Neural progenitor cell (in vitro differentiated cells): ENCODE data around the gene RAET1E. TPM values are rescaled to one million over a fixed set of nuclear protein-coding genes. Genes with fewer than 3 reads are reported as not detected.
A peak's percentile ranks its signal among the peaks of the same experiment; 100 is the strongest.

Source experiments
- DNase-seq: peaks from one replicate; pipeline ENCODE4 v3.0.0-alpha.2; 2016; ENCODE audit warnings: low spot score
- H2AFZ ChIP-seq: fragments of 200-600 bp; sonication (generic); replicated peaks from 2 replicates; pipeline ENCODE4 v1.6.1; 2016; ENCODE audit warnings: antibody characterized with exemption
- H3F3A ChIP-seq: fragments of 200-600 bp; sonication (generic); 2 replicates; pipeline ENCODE4 v1.6.1; 2016; ENCODE audit warnings: antibody characterized with exemption, low read depth
- H3K27ac ChIP-seq: fragments of 200-600 bp; sonication (generic); 2 replicates; pipeline ENCODE4 v1.5.1; 2016; ENCODE audit warnings: mild to moderate bottlenecking
- H3K27me3 ChIP-seq: fragments of 200-600 bp; sonication (generic); 2 replicates; pipeline ENCODE4 v1.6.1; 2016; ENCODE audit warnings: mild to moderate bottlenecking, moderate library complexity
- H3K36me3 ChIP-seq: fragments of 200-600 bp; sonication (generic); 2 replicates; pipeline ENCODE4 v1.5.1; 2016
- H3K4me1 ChIP-seq: fragments of 200-600 bp; sonication (generic); 2 replicates; pipeline ENCODE4 v1.6.1; 2016; ENCODE audit warnings: mixed run types
- H3K4me2 ChIP-seq: fragments of 200-600 bp; sonication (generic); 2 replicates; pipeline ENCODE4 v1.6.1; 2016
- H3K4me3 ChIP-seq: fragments of 200-600 bp; sonication (generic); 2 replicates; pipeline ENCODE4 v1.5.1; 2016
- H3K79me2 ChIP-seq: fragments of 200-600 bp; sonication (generic); 2 replicates; pipeline ENCODE4 v1.6.1; 2016; ENCODE audit warnings: low read depth
- H3K9ac ChIP-seq: fragments of 200-600 bp; sonication (generic); 2 replicates; pipeline ENCODE4 v1.6.1; 2016
- H3K9me3 ChIP-seq: fragments of 200-600 bp; sonication (generic); 2 replicates; pipeline ENCODE4 v1.5.1; 2016; ENCODE audit warnings: low read depth
- H4K20me1 ChIP-seq: fragments of 200-600 bp; sonication (generic); 2 replicates; pipeline ENCODE4 v1.6.1; 2016; ENCODE audit warnings: low read depth
- H3K27ac Mint-ChIP-seq: 3 replicates; pipeline ENCODE4 v1.8.0; 2021; ENCODE audit warnings: mixed read lengths
- H3K27me3 Mint-ChIP-seq: 2 replicates; pipeline ENCODE4 v1.8.0; 2022; ENCODE audit warnings: low read depth, mild to moderate bottlenecking, inconsistent platforms, moderate library complexity, mixed read lengths; ENCODE audit not compliant: insufficient read depth
- H3K36me3 Mint-ChIP-seq: 3 replicates; pipeline ENCODE4 v1.8.0; 2021; ENCODE audit warnings: mixed read lengths
- H3K4me1 Mint-ChIP-seq: 3 replicates; pipeline ENCODE4 v1.8.0; 2021; ENCODE audit warnings: mixed read lengths
- H3K4me3 Mint-ChIP-seq: 3 replicates; pipeline ENCODE4 v1.8.0; 2021; ENCODE audit warnings: mild to moderate bottlenecking, moderate library complexity, mixed read lengths
- H3K9me3 Mint-ChIP-seq: 3 replicates; pipeline ENCODE4 v1.8.0; 2020; ENCODE audit warnings: mixed read lengths
- CTCF ChIP-seq: fragments of 200-600 bp; sonication (generic); IDR thresholded peaks from 2 replicates; pipeline ENCODE4 v1.5.1; 2017; ENCODE audit warnings: antibody characterized with exemption, mild to moderate bottlenecking
- EZH2 ChIP-seq: fragments of 200-600 bp; sonication (generic); IDR thresholded peaks from 2 replicates; pipeline ENCODE4 v1.6.1; 2017; ENCODE audit warnings: antibody characterized with exemption, mild to moderate bottlenecking, moderate library complexity
- EZH2phosphoT487 ChIP-seq: fragments of 200-600 bp; sonication (generic); IDR thresholded peaks from 2 replicates; pipeline ENCODE4 v1.6.1; 2017; ENCODE audit warnings: antibody characterized with exemption
- total RNA-seq: library from RNA; depleted of rRNA; stranded (reverse); fragments of >200 nt; gene quantifications from 2 replicates; pipeline ENCODE4 v1.2.3, GENCODE V29; 2015; ENCODE audit warnings: low replicate concordance

RAET1E gene
- total RNA-seq, 1 donor from 2014 or later = not detected

- Histone ChIP-seq H3K79me2 (no peaks in the 10 kb centered on the region), H3K36me3 (no peaks in the 10 kb centered on the region), H4K20me1 (no peaks in the 10 kb centered on the region), H3K27ac (no peak overlapping the region), H3K9me3 (no peaks in the 10 kb centered on the region), H3K27me3 (no peaks in the 10 kb centered on the region), H2AFZ (no peak overlapping the region), H3F3A (no peaks in the 10 kb centered on the region), H3K4me1 (no peaks in the 10 kb centered on the region), H3K4me2 (no peak overlapping the region), H3K4me3 (no peak overlapping the region), H3K9ac (no peak overlapping the region)
- Mint-ChIP-seq H3K4me3 (no peak overlapping the region), H3K36me3 (peaks cover 3% of the 10 kb centered on the region), H3K27me3 (peaks cover 8% of the 10 kb centered on the region), H3K4me1 (no peaks in the 10 kb centered on the region), H3K27ac (no peak overlapping the region), H3K9me3 (peaks cover 14% of the 10 kb centered on the region)
- DNase-seq = peak; percentile 23
- TF ChIP-seq EZH2 (no peak), EZH2phosphoT487 (no peak), CTCF (no peak)
These were observed 6.2 kb upstream of the RAET1E start for GRCh38 chr6:149903938-149904611.

GRCh38 chr6:149901444-149902140 is 3.7 kb upstream of the RAET1E start:
- no peak overlapping the region for H2AFZ ChIP-seq
- no peak overlapping the region for H3K4me3 ChIP-seq
- no peaks in the 10 kb centered on the region for H3F3A ChIP-seq
- peaks cover 8% of the 10 kb centered on the region for H3K27me3 Mint-ChIP-seq
- no peak overlapping the region for H3K27ac Mint-ChIP-seq
- H3K36me3 ChIP-seq = no peaks in the 10 kb centered on the region
- H3K4me1 Mint-ChIP-seq = no peaks in the 10 kb centered on the region
- no peaks in the 10 kb centered on the region for H3K9me3 ChIP-seq
- H3K9ac ChIP-seq = no peak overlapping the region
- H3K4me2 ChIP-seq = no peak overlapping the region
- no peaks in the 10 kb centered on the region for H3K79me2 ChIP-seq
- H3K4me1 ChIP-seq = no peaks in the 10 kb centered on the region
- H3K27ac ChIP-seq = no peak overlapping the region
- TF ChIP-seq CTCF (no peak), EZH2phosphoT487 (no peak), EZH2 (no peak)
- no peaks in the 10 kb centered on the region for H3K36me3 Mint-ChIP-seq
- no peak for DNase-seq
- H3K27me3 ChIP-seq = no peaks in the 10 kb centered on the region
- no peaks in the 10 kb centered on the region for H3K9me3 Mint-ChIP-seq
- H4K20me1 ChIP-seq = no peaks in the 10 kb centered on the region
- H3K4me3 Mint-ChIP-seq = no peak overlapping the region

GRCh38 chr6:149900620-149901443 is 2.9 kb upstream of the RAET1E start:
- Histone ChIP-seq H3K27me3 (no peaks in the 10 kb centered on the region), H3K4me1 (no peaks in the 10 kb centered on the region), H3K9ac (no peak overlapping the region), H3K27ac (no peak overlapping the region), H3F3A (no peaks in the 10 kb centered on the region), H2AFZ (no peak overlapping the region), H3K36me3 (no peaks in the 10 kb centered on the region), H4K20me1 (no peaks in the 10 kb centered on the region), H3K4me3 (no peak overlapping the region), H3K4me2 (no peak overlapping the region), H3K79me2 (no peaks in the 10 kb centered on the region), H3K9me3 (no peaks in the 10 kb centered on the region)
- no peak for TF ChIP-seq EZH2
- no peak for TF ChIP-seq EZH2phosphoT487
- no peak for TF ChIP-seq CTCF
- Mint-ChIP-seq H3K27ac (no peak overlapping the region), H3K4me1 (no peaks in the 10 kb centered on the region), H3K27me3 (peaks cover 8% of the 10 kb centered on the region), H3K36me3 (no peaks in the 10 kb centered on the region), H3K4me3 (no peak overlapping the region), H3K9me3 (no peaks in the 10 kb centered on the region)
- DNase-seq = no peak
